NCI-H2107 (cell line): ENCODE results near the gene PRKG1.

Experiments used
- DNase-seq: peaks from one replicate; lab custom pipeline; 2025; lab: John Stamatoyannopoulos, UW

The PRKG1 gene

DNA sequence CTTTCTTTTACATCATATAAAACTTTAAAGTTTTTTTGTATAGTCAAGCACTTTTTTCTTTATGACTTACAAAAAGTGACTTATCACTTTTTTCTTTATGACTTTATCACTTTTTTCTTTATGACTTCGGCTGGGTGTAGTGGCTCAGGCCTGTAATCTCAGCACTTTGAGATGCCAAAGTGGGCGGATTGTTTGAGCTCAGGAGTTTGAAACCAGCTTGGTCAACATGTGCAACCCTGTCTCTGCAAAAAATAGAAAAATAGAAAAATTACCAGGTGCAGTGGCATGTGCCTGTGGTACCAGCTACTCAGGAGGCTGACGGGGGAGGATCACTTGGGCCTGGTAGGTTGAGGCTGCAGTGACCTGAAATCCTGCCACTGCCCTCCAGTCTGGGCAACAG, 733.9 kb downstream of the PRKG1 start:
- no peak for DNase-seq

DNA sequence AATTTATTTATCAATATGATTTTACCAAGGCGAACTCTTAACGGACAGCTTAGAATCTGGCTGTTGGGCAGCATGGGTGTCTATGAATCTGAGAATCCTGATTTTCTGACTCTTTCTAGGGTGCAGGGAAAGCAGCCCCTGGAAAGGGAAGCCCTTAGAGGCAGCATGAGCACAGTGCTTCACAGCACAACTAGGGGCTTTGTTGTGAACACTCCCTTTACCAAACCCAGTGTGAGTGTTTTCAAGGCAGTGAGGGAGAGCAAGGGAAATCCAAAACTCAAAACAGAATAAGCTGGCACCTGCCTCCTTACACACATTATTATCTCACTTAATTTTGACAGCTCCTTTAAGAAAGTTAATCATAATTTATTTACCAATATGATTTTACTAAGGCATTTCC, 741.4 kb downstream of the PRKG1 start:
- DNase-seq: no peak

DNA sequence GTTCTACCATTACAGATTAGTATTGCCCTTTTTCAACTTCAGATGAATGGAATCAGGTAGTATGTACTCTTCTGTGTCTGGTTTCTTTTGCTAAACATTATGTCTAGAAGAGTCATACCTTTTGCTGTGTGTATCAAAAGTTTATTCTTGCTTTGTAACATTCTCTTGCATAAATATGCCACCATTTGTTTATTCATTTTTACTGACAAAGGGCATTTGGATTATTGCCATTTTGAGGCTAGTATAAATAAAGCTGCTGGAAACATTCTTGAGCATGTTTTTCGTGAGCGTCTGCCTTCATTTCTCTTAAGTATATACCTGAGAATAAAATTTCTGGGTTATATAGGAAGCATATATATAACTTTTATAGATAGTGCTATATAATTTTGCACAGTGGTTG, 746.8 kb downstream of the PRKG1 start:
- DNase-seq: no peak

DNA sequence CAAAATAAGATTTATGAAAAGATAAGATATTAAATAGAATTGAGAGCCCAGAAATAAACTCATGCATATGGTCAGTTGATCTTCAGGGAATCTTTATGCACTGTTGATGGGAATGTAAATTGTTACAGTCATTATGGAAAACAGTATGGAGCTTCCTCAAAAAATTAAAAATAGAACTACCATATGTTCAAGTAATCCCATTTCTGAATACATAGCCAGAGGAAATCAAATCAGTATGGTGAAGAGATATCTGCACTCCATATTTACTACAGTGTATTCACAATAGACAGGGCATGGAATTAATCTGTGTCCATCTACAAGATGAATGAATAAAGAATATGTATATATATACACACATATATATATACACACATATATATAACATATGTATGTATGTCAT, 747.5 kb downstream of the PRKG1 start:
- no peak for DNase-seq

DNA sequence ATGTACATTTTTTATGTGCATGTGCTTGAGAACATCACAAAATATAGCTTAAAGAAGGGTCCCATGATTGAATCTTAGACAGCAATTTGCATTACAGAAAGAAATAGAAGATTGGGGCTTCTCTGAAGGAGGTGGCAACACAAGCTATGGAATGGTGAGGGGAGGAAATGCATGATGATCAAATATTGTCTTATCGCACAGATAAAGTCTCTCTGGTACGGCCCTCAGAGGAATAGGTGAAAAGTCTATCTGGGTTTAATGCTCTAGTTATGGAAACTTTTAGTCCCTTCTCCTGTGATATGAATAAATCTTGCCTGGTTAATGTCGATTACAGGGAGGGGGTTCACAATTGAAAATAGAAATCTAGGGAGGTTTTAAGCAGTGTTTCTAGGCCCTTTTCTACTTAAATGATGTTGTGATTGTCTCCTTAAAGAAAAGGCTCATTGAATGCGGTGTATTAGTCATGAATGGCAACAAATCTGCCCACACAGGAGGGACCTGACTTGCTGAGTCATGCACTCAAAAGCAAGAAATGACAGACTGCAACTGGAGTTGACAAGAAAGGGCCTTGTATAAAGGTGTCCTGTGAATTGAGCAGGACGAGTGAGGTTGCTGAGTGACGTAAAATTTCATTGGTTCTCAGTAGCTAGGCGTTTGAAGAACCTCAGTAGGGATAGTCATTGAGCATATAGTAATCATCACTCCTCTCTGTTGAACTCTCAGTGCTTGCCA, 758.5 kb downstream of the PRKG1 start:
- no peak for DNase-seq

DNA sequence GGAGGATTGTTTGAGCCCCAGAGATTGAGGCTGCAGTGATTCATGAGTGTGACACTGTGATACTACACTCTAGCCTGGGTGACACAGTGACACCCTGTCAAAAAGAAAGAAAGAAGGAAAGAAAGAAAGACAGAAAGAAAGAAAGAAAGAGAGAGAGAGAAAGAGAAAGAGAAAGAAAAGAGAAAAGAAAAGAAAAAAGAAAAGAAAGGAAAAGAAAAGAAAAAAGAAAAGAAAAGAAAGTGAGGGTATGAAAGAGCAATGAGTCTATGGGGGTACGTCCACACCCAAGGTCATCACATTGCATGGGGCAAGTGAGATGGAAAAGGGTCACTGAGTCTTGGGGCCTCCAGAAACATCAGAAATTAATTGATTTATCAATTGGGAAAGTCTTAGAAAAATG, 760.3 kb downstream of the PRKG1 start:
- no peak for DNase-seq

DNA sequence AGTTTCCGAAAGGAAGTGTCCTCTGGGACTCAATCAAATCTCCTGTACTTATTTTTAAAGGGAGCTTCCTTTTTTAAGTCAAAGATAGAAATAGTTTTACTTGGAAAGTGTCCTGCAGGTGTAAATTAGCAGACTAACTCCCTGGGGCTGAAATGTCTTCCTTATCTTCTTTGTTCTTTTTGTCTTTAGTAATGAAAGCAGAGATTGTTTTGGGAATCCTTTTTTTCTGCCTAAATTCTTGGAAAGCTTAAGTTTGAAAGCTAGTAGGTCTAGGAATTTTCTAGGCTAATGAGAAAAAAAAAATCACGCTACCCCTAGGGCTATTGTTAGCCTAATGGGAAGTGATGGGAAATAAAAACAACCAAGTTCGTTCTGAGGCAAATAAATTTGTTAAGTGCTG, 764.2 kb downstream of the PRKG1 start:
- DNase-seq: no peak

DNA sequence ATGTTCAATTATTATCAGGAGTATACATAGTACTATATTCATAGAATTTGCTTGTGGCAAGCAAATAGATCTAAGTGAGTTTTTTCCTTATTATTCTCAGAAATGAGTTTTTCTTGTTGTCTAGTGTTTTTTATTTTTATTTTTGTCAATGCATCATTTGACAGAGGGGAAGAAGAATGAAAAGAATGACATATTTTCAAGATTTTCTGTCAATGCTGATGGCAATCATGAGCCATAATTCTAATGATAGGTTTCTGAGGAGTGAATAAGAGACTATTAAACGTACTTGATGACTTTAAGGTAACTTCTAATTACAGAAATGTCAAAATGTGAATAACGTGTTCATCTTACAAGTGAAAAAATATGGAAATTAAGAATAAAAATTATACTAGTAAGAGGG, 769.7 kb downstream of the PRKG1 start:
- DNase-seq: no peak

DNA sequence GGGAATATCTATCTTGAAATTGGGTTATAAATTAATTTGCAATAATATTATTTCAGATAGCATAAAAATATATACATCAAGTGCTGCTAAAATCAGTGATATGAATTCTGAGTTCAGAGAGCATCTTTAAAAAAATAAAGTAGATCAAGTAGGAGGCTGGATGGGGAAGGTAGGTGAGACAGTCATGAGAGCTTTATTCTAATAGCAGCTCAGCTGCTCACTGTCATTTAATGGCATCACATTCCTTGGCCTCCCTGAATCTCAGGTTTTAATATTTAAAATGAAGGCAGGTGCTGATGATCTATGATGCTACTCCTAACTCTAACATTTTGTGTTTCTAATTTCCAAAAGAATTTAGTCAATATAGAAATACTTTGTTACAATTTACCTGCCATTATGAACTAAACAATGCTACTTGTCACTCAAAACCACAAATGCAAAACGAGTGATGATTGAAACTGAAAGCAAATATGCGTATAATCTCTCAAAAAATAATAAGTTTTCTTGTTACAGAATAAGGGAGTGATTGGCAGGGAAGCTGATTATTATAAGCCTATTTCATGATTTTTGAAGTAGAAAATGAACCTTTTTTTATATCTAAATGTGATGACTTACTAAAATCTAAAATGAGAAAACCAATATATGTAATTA, 772.7 kb downstream of the PRKG1 start:
- DNase-seq: no peak

DNA sequence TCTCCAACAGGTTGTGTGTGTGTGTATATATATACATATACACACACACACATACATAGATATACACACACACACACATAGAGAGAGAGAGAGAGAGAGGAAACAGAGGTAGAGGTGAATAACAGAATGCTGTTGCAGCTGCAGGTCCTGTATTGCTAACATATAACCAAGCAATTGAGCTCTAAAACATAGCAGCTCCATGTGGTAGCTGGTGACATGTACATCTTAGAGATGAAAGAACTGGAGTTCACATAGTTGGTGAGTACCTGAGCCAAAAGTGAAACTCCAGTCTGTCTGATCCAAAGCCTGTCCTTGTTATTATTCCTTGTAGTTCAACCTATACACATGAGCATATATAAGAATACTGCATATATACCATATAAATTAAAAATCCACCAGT, 778.0 kb downstream of the PRKG1 start:
- no peak for DNase-seq

DNA sequence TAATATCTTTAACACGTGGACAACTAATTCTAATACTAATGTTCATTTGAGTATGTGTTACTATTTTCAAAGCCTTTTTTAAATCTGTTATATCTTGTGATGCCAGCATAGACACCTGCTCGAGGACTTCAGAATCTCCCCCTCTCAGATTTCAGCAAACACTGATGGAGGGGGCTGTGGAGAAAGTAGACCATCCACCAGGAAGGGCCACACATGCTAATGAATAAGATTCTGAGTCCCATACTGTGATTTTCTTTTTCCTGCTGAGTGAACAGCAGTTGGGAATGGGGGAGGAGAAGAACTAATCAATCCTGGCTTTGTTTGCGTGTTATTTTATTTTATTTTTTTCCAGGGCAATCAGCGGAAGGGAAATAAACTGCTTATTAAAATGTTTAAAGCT, 783.0 kb downstream of the PRKG1 start:
- no peak for DNase-seq

DNA sequence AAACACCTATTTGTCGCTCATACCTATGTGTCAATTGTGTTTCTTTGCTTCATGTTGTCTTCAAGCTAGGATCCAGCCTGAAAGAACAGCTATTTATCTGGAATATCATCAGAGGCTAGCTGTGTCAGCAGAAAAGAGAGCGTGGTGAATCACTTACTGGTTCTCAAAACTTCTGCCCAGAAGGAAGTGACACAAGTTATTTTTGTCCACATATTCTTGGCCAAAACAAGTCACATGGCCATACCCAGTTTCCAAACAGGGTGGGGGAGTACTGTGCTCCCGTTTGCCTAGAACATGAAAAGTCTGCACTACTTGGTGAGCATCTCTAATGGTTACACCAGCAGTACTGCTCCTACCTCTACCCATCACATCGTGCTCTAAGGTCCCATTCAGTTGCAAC, 786.0 kb downstream of the PRKG1 start:
- DNase-seq: no peak

DNA sequence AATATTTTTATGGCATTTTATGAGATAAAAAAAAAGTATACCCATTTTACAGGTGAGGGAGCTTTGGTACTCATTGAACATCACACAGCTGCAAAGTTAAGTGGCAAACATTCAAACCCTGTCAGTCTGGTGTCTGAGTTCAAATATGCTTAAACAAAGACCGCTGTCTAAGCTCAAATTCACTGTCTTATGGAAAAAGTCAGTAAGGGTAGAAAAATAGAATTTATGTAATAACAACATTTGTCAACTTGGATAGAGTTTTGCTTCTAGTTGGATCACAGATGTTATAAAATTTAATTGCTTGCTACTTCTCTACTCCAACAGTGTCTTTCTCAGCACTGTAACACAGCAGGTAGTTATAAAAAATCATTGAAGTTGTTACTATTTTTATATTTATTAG, 786.8 kb downstream of the PRKG1 start:
- DNase-seq: no peak

DNA sequence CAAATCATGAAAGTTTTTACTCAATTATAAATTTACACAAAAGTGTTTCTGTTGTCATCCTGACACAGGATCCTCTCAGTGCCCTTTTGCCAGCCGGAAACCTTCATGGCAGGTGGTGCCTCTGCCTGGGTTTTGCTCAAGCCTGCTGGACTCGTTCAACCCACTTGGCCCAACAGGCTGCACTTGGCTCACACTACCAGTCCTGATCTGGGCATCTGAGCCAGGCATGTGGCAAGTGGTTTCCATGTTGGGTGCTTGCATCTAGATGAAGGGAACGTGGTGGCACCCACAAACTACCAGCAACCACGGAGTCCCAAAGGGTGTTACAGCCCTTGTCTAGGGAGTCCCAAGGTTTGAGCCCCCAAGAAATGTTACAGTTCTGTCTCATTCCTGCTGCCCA, 787.4 kb downstream of the PRKG1 start:
- DNase-seq: no peak

DNA sequence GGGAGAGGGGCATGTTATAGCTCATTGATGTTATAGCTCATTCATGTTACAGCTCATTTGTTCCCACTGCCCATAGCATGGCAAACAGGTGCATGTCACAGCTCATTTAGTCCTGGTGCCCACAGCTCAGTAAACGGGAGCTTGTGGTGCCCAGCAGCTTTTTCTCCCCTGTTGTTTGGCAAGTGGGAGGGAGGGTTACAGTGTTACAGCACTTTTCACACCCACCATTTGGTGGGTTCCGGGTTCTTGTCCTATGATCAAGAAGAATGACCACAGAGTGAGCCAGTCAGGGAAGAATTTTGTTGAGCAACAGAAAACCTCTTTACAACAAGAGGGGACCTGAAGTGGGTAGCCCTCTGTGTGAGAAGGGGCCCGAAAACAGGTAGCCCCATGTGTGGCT, 787.9 kb downstream of the PRKG1 start:
- DNase-seq: no peak

DNA sequence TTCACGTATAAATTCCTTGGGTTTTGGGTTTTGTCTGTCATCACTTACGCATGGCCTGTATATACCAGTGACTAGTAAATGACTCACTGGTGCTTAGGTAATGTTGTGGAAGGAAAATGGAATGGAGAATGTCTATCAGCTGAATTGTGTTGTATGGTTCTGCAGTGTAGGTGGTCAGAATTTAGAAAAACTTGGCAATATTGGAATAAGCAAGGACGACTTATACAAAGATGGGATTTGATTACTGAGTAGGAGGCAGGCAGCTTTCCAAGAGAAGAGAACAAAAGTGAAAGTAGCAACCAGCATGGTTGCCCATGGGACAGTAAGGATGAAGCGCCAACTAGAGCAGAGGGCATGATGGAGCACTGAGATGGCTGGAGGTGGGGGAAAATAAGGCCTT, 793.7 kb downstream of the PRKG1 start:
- no peak for DNase-seq

DNA sequence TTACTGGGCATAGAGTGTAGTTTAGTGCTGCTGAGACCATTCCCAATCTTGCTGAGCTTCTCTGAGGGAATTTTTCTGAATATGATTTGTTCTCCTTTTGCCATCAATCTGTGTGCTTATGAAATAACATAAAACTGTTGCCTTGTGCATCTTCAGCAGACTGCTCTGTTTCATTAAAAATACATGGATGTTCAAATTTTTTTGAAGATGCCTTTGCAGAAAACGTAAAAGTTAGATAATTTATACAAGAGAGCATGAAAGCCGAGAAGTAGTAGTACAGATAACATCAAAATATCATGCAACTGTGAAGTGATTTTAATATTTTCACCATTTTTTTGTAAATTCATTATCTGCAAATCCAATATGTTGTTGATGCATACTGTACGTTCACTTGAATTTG, 799.8 kb downstream of the PRKG1 start:
- no peak for DNase-seq

DNA sequence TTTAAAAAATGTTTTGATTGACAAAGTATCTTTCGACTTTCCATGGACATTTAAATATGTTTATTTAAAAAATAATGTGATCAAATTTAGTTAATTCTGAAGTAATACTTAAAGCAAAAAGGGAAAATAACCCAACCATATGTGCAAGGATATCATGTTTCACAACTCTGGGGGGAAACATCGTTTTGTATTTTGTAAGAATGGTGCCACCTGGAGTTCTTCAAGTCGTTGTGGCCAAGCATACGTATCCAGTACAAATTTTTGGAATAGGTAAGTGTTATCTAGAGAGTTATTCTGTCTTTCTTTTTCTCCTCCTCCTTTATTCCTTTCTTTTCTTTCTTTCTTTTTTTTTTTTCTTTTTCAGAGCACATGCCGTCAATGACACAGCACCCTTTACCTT, 801.3 kb downstream of the PRKG1 start:
- no peak for DNase-seq

DNA sequence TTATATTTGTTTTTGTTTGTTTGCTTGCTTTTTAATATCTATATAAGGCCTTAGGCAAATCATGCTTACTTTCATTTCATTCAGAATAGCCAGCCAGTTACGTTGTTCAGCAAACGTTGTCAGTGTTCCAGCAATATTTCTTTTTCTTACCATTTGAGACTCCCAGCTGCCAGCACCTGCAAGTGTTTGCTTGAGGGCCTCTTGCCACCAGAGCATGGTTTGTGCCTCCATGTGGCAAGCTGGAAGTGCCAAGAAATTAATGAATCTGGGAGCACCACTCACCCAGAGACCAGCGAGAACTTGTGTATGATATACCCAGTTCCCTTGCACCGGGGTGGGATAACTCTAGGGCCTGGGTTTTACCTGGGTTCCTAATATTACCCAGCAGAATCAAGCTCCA, 802.2 kb downstream of the PRKG1 start:
- DNase-seq: no peak

DNA sequence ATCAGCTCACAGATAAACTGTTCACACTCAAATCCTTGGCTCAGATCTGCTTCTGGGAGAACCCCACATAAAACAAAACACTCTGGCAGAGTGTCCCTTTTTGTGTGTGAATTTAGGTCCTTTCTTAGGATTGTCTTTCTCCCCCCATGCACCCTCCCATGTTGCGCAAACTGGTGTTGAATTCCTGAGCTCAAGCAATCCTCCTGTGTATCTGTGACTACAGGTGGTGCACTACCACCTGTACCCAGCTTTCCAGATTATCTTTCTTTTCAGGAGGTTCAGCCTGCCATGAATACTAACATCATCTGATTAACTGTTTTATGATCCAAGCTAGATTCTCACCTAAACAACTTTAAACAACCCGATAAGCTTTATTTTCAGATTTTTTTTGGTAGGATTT, 802.7 kb downstream of the PRKG1 start:
- DNase-seq: no peak

DNA sequence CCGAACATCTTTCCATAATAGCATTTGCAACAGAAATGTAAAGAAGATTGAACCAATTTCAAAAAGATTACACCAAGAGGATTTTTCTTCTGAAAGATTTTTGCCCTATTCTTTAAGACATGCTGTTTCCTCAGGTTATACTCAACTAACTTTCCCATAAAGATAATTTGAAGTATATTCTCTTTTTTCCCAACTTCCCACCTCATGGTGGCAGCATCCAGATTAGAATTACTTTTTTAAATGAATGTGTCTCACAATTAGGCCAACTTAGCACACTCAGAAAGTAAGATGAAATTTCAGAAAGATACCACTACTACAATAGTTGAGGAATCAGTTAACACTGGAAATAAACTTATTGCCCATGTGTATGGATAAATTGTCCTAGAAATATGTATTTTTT, 803.3 kb downstream of the PRKG1 start:
- DNase-seq: no peak

DNA sequence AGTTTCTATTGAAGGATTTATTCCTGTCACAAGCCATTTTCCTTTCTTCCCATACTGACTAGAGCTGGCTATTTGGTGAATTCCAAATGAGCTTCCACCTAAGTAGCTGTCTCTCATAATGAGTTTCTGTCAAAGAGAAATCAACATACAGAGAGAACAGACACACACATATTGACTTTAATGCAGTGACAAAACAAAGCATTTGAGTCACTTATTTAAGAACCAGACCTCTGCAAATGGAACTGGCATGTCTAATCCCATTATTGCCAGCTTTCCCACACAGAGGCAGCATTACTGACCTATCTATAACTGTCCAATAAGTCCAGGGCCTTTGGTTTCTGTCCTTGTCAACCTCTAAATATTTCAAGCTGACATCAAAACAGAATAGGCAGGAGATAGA, 804.4 kb downstream of the PRKG1 start:
- DNase-seq: no peak

DNA sequence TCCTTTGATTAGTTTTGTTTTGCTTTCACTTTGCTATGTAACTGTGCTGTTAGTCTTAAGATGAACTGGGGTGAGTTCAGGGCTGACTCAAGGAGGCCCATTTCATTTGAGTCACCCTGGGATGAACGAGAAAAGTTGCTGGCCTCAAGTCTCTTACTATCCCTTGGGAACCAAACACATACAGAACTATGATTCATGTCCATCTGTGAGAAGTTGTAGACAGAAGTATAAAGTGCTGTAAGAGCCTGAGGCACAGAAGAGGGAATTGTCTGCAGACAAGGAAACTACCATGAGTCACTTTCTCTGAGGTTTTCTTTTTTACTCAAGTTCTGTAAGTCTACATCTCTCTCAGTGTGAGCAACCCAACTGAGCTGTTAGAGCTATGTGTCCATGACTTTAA, 805.0 kb downstream of the PRKG1 start:
- DNase-seq: no peak

DNA sequence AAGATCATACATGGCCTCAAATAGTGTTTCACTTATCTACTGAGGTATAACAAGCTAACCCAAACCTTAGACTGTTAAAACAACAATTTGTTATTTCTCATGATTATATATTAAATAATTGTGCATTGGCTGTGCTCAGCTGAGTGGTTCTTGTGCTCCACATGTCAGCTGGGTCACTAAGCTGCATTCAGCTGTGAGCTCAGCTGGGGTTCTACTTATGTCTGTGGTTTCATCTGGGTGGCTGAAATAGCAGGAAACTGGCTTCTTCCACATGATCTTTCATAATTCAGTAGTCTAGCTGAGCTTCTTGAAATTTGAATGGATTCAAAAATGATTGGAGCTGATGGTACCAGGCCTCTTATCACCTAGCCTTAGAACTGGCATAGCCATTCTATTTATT, 806.9 kb downstream of the PRKG1 start:
- no peak for DNase-seq
